Ishikawa (cell line): ENCODE results near the gene ABLIM2.

Experiments
- CEBPB ChIP-seq: IDR thresholded peaks from 2 replicates; pipeline ENCODE4 v1.6.1; 2012
- EGR1 ChIP-seq: IDR thresholded peaks from 2 replicates; pipeline ENCODE4 v1.6.1; 2012
- EP300 ChIP-seq: IDR thresholded peaks from 2 replicates; pipeline ENCODE4 v1.6.1; 2012; ENCODE audit warnings: borderline replicate concordance
- MAX ChIP-seq: IDR thresholded peaks from 2 replicates; pipeline ENCODE4 v1.6.1; 2012
- REST ChIP-seq: IDR thresholded peaks from 2 replicates; pipeline ENCODE4 v1.6.1; 2012; ENCODE audit warnings: low read depth, mild to moderate bottlenecking
- TAF1 ChIP-seq: IDR thresholded peaks from 2 replicates; pipeline ENCODE4 v1.6.1; 2012; ENCODE audit warnings: low read depth, mild to moderate bottlenecking
- YY1 ChIP-seq: IDR thresholded peaks from 2 replicates; pipeline ENCODE4 v1.6.1; 2012; ENCODE audit warnings: low read depth
- ZBTB7A ChIP-seq: IDR thresholded peaks from 2 replicates; pipeline ENCODE4 v1.6.1; 2012; ENCODE audit warnings: low read depth

GRCh38 chr4:8084712-8085490 is 73.7 kb downstream of the ABLIM2 start:
- TF ChIP-seq REST (no peak), EGR1 (no peak), EP300 (no peak), YY1 (no peak), TAF1 (no peak), ZBTB7A (no peak), CEBPB (no peak), MAX (no peak)
